Effector memory CD8-positive, alpha-beta T cell (primary cell): ENCODE results near the gene PPP1R8.
"Not testable (repeated sequence)": the region's sequence is repeated elsewhere in the genome, so short reads cannot be mapped to it uniquely, and the experiment has no call there.

Experiments used
- ATAC-seq: fragments of 150-1000 bp; cut with Tn5 transposase; replicated peaks from 2 replicates; pipeline ENCODE4 v1.10.0; 2021; ENCODE audit warnings: mild to moderate bottlenecking, moderate library complexity
- DNase-seq, 3 experiments: peaks; one replicate each; pipeline ENCODE4 v3.0.0; 2021
- H3K27ac Mint-ChIP-seq, 2 donors: one replicate each; pipeline ENCODE4 v1.8.0; 2022; ENCODE audit warnings: mild to moderate bottlenecking in 2 of 2, mixed read lengths in 2 of 2, moderate library complexity in 2 of 2
- H3K27me3 Mint-ChIP-seq, 2 donors: one replicate each; pipeline ENCODE4 v1.8.0; 2022; ENCODE audit warnings: mixed read lengths in 2 of 2
- H3K36me3 Mint-ChIP-seq: one replicate; pipeline ENCODE4 v1.8.0; 2022; ENCODE audit warnings: mild to moderate bottlenecking, moderate library complexity, mixed read lengths; ENCODE audit not compliant: insufficient read depth
- H3K4me1 Mint-ChIP-seq, 2 donors: one replicate each; pipeline ENCODE4 v1.8.0; 2022; ENCODE audit warnings: low read depth in 2 of 2, mixed read lengths in 2 of 2
- H3K4me3 Mint-ChIP-seq, 2 donors: one replicate each; pipeline ENCODE4 v1.8.0; 2022; ENCODE audit warnings: mild to moderate bottlenecking in 2 of 2, mixed read lengths in 2 of 2, moderate library complexity in 2 of 2
- H3K9me3 Mint-ChIP-seq, 2 donors: one replicate each; pipeline ENCODE4 v1.8.0; 2022; ENCODE audit warnings: mixed read lengths in 2 of 2

The PPP1R8 gene

DNA sequence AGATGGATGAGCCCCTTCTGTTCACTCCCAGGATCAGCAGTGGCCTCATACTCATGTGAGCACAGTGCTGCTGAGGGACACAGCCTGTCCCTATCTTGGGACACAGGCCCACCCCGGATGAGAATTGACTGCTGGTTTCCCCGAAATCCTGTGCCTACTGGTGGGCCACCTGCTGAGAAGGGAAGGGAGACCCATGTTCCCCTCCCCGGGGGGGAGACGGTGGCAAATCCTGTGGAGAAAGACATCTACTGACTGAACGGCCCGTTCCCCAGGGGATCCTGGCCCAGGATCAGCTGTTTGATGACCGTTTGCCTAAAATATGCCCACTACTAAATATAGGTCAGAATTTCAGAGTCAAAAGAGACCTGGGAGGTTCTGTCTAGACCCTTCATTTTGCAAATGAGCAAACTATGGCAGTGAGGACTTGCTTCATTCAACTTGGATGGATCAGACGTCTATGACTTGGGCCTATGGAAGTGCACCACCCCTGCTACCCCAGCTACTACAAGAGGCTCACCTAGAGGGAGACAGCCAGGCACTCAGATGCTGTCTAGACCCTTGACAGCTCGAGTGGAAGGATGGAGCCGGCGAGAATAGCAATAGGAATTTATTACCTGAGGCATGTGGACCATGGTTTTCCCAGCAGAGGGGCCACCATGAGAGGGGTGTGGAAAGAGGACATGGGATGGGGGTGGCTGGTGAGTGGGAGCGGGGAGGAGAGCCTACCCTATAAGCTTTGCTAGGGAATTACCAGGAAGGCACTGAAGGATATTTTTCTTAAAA is 26.2 kb downstream of the PPP1R8 start:
- peaks cover 5% of the 10 kb centered on the region for H3K36me3 Mint-ChIP-seq
- no peaks in the 10 kb centered on the region for H3K9me3 Mint-ChIP-seq
- peaks cover 9 to 13% of the 10 kb centered on the region in 2 donors for H3K4me1 Mint-ChIP-seq
- H3K27ac Mint-ChIP-seq, result peak overlapping the region in 1 of 2 donors; percentile 7
- no peak overlapping the region for H3K4me3 Mint-ChIP-seq
- no peak for DNase-seq
- no peak for ATAC-seq
- no peaks in the 10 kb centered on the region for H3K27me3 Mint-ChIP-seq

DNA sequence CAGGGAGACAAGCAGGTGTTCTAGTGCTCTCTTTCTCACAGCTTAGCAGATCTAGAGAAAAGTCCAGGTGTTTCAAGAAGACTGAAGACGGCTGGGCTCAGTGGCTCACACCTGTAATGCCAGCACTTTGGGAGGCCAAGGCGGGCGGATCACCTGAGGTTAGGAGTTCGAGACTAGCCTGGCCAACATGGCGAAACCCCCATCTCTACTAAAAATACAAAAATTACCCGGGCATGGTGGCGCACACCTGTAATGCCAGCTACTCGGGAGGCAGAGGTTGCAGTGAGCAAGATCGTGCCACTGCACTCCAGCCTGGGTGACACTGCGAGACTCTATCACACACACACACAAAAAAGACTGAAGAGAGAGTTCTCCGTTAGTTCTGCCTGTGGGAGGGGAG is 27.0 kb downstream of the PPP1R8 start:
- DNase-seq, H3K36me3 Mint-ChIP-seq, ATAC-seq, H3K4me3 Mint-ChIP-seq, H3K27me3 Mint-ChIP-seq, H3K9me3 Mint-ChIP-seq: not testable (repeated sequence)
- Mint-ChIP-seq H3K27ac (peak overlapping the region in 1 of 2 donors; percentile 51), H3K4me1 (peaks cover 9 to 13% of the 10 kb centered on the region in 2 donors)

DNA sequence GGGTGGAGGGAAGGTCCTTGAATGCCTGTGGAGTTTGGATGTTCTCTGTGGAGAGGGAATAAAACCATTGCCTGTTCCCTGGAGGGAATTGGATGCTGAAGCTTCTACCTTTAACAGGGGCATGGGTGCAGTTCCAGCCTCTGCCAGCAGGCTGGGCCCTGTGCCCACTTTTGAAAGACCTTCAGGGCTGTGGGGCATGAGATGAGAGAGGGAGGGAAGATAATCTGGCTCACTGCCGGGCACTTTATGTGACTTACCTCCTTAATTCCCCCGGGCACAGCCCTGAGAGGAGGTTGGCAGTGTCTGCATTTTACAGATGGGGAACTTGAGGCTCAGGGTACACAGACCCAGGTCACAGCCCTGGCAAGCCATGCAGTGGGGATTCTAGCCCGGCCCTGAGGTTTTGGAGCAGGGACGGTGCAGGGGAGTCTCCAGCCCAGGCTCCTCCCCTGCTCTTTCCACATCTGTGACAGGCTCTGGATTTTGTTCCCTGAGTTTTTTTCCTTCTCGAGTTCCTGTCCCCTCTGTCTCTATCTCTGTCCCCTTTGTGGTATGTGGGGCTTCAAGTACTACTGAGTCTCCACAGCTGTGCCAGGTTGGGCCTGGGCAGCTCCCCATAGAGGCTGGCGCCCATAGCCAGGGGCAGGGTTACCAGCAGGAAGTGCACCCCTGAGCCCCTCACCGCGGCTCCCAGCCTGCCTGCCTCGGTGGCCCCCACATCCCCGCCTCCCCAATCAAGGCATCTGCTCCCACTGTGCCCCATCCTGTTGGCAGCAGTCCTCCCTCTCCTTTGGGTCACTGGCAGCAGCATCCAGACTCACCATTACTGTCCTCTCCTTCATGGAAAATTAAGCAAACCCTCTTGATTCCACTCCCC is 27.7 kb downstream of the PPP1R8 start:
- Mint-ChIP-seq H3K4me3 (no peak overlapping the region), H3K9me3 (no peaks in the 10 kb centered on the region), H3K27me3 (no peaks in the 10 kb centered on the region), H3K27ac (peak overlapping the region in 1 of 2 donors; percentile 51), H3K4me1 (peaks cover 14 to 19% of the 10 kb centered on the region in 2 donors), H3K36me3 (peaks cover 5% of the 10 kb centered on the region)
- peak; percentile 99 for ATAC-seq
- DNase-seq, result peak; percentile 82 to 91 (median 83)

DNA sequence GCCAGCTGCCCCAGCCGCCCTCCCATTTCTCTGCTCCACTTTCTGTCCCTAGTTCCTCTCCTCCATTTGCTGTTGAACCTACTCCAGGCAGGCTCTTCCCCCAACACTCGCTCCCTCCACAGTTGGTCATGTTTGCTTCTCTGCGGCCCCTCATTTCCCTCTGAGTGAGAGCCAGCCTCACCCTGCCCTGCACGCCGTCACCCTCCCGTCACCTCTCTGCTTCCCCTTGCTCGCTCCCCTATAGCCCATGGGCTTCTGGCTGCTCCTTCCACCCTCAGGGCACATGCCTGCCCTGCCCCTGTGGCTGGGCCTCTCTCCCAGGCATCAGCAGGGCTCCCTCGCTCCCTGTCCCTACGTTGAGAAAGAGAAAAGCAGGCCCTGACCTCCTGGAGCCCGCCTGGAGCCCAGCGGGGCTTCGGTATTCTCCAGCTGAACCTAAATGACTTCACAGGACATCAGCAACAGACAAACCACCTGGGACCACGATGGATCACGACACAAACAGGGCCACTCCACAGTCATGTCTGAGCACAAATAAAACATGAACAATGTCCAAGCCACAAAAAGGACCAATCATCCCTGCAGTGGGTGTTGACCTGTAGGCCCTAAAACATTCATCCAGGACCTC is 28.5 kb downstream of the PPP1R8 start:
- DNase-seq, result no peak
- no peak overlapping the region for H3K4me3 Mint-ChIP-seq
- H3K27me3 Mint-ChIP-seq, result no peaks in the 10 kb centered on the region
- no peak overlapping the region for H3K27ac Mint-ChIP-seq
- no peaks in the 10 kb centered on the region for H3K9me3 Mint-ChIP-seq
- ATAC-seq, result no peak
- peaks cover 5% of the 10 kb centered on the region for H3K36me3 Mint-ChIP-seq
- peaks cover 16 to 19% of the 10 kb centered on the region in 2 donors for H3K4me1 Mint-ChIP-seq

DNA sequence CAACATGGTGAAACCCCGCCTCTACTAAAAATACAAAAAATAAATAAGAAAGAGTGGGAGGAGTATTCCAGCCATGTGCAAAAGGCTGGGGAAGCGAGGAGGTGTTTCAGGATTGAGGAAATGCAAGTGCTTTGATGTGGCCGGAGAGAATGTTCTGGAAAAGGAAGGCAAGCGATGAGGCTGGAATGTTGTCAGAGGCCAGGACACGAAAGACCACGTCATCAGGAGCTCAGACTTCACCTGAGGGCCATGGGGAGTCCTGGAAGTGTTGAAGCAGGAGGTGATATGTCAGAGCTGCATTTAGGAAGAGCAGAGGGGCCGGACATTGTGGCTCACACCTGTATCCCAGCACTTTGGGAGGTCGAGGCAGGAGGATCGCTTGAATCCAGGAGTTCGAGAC is 30.9 kb downstream of the PPP1R8 start:
- no peaks in the 10 kb centered on the region for H3K9me3 Mint-ChIP-seq
- H3K4me1 Mint-ChIP-seq, result peaks cover 19 to 23% of the 10 kb centered on the region in 2 donors
- peaks cover 5% of the 10 kb centered on the region for H3K36me3 Mint-ChIP-seq
- peak overlapping the region in 1 of 2 donors; percentile 72 for H3K27ac Mint-ChIP-seq
- no peak for ATAC-seq
- no peak overlapping the region for H3K4me3 Mint-ChIP-seq
- DNase-seq, result no peak
- no peaks in the 10 kb centered on the region for H3K27me3 Mint-ChIP-seq

DNA sequence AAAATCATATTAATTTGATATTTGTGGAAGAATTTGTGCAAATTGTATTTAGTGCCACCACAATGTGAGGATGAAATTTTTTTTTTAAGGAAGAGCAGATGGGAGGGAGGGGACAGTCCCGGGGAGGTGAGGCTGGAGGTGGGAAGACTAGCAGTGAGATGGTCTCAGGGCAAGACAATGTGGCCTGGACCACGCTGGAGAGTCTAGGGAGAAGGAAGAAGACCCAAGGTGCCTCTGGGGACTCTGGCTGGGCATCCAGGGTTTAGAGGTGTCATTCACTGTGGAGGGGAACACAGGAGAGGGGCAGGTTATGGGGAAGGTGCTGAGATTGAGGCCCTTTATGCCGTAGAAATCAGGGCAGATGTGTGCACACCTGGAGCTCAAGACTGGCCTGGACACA is 31.4 kb downstream of the PPP1R8 start:
- ATAC-seq (no peak), DNase-seq (no peak)
- Mint-ChIP-seq H3K9me3 (no peaks in the 10 kb centered on the region), H3K27me3 (no peaks in the 10 kb centered on the region), H3K4me3 (no peak overlapping the region), H3K36me3 (peaks cover 5% of the 10 kb centered on the region), H3K27ac (no peak overlapping the region), H3K4me1 (peaks cover 19 to 25% of the 10 kb centered on the region in 2 donors)

DNA sequence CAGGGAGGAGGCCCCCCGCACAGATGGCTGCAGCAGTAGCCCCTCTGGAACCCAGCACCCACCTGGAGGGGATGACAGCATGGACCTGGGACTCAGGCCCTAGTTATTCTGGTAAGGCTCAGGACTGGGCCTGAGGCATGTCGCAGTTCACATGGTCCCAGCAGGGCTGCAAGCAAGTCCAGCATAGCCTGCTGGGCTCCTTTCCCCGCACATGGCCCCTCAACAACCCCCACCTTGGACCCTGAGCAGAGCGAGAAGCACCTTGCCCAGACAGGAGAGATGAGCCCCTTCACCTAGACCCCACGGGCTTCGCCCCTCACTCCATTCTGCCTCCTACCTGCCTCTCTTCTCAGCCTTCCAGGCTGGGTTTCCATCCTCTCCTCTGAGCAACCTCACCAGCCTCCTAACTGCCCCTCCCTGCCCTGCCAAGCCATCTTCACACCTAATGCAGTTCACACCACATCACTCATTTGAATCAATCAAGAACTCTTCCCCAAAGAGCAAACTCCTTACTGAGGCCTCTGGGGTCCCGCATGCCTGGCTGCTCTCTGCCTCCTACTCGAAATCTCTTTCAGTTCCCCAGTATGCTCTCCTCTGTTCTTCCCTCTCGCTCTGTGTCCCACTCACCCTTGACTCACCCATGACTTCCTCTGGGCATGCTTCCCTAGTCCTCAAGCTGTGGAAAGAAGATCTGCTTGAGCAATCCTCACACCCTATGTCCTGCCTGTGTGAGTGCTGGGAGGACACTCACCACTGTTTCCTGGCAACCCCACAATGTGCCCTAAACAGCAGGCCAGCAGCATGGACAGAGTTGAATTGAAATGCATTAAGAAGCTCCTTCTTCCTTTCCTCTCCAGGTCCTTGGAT is 32.3 kb downstream of the PPP1R8 start:
- no peaks in the 10 kb centered on the region for H3K27me3 Mint-ChIP-seq
- no peaks in the 10 kb centered on the region for H3K9me3 Mint-ChIP-seq
- no peak overlapping the region for H3K4me3 Mint-ChIP-seq
- DNase-seq (no peak), ATAC-seq (peak; percentile 53)
- H3K4me1 Mint-ChIP-seq, result peaks cover 20 to 24% of the 10 kb centered on the region in 2 donors
- peak overlapping the region; percentile 6 to 88 for H3K27ac Mint-ChIP-seq
- H3K36me3 Mint-ChIP-seq, result peaks cover 5% of the 10 kb centered on the region

DNA sequence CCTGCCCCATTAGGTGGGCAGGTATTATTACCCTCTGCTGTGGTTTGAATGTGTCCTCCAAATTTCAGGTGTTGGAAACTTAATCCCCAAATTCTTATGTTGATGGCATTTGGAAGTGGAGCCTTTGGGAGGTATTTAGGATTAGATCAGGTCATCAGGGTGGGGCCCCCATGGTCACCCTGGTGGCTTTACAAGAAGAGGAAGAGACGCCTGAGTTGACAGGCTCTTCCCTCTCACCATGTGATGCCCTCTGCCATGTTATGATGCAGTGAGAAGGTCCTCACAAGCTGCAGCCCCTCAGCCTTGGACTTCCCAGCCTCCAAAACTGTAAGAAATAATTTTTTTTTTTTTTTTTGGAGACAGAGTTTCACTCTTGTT is 32.9 kb downstream of the PPP1R8 start:
- peaks cover 5% of the 10 kb centered on the region for H3K36me3 Mint-ChIP-seq
- no peak overlapping the region for H3K4me3 Mint-ChIP-seq
- peak overlapping the region; percentile 6 to 88 for H3K27ac Mint-ChIP-seq
- peak; percentile 39 for ATAC-seq
- no peak for DNase-seq
- no peaks in the 10 kb centered on the region for H3K9me3 Mint-ChIP-seq
- no peaks in the 10 kb centered on the region for H3K27me3 Mint-ChIP-seq
- peaks cover 18 to 23% of the 10 kb centered on the region in 2 donors for H3K4me1 Mint-ChIP-seq

DNA sequence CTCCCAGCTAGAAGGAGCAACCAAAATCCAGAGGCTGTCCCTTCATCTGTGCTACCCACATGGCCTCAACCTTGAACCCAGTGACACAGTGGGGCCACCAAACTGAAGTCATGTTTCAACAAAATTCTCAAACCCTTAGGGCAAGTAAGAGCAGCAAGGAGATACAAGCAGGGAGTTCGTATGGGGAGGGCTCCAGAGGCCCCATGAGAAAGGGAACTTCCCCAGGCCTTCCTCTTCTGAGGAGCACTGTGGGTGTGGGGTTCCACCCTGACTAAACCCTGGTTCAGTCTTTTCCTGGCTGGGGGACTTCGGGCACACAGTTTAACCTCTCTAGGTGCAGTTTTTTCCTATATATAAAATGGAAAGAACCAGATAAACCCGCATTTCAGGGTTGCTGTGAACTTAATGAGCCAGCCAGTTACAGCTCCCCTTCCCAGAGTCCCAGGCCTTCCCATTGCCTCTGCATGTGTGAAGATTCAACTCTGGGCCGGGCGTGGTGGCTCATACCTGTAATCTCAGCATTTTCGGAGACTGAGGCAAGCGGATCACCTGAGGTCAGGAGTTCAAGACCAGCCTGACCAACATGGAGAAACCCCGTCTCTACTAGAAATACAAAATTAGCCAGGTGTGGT is 33.8 kb downstream of the PPP1R8 start:
- Mint-ChIP-seq H3K27ac (peak overlapping the region in 1 of 2 donors; percentile 38), H3K9me3 (no peaks in the 10 kb centered on the region), H3K27me3 (no peaks in the 10 kb centered on the region), H3K4me1 (peaks cover 22 to 25% of the 10 kb centered on the region in 2 donors), H3K36me3 (no peaks in the 10 kb centered on the region), H3K4me3 (peak overlapping the region in 1 of 2 donors; percentile 33)
- ATAC-seq (no peak), DNase-seq (no peak)

DNA sequence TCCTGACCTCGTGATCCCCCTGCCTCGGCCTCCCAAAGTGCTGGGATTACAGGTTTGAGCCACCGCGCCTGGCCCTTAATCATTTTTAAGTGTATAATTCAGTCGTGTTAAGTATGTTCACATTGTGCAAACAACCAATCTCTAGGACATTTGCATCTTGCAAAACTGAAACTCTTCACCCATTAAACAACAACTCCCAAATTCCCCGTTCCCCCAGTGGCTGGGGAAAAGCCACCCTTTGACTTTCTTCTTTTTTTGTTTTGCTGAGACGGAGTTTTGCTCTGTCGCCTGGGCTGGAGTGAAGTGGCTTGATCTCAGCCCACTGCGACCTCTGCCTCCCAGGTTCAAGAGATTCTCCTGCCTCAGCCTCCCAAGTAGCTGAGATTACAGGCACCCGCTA is 35.2 kb downstream of the PPP1R8 start:
- H3K36me3 Mint-ChIP-seq, result no peaks in the 10 kb centered on the region
- DNase-seq, result no peak
- H3K4me1 Mint-ChIP-seq, result peaks cover 27 to 31% of the 10 kb centered on the region in 2 donors
- H3K4me3 Mint-ChIP-seq, result no peak overlapping the region
- no peaks in the 10 kb centered on the region for H3K9me3 Mint-ChIP-seq
- no peaks in the 10 kb centered on the region for H3K27me3 Mint-ChIP-seq
- H3K27ac Mint-ChIP-seq, result peak overlapping the region in 1 of 2 donors; percentile 60
- no peak for ATAC-seq

DNA sequence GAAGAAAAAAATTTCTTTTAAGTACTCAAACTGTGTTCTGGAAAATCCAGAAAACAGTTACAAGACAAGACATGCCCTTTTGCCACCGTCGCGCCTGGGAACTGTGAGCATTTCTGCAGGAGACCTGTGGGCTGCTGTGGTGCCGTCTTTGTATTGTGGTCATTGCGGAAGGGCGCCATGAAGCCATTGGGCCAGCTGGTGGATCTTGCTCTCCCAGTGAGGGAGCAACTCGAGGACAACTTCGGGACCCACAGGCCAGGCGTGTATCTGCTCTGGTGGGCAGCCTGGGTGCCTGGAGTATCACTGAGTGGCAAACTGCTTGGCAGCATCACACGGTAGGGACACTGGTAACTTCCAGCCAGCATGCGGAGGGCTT is 38.0 kb downstream of the PPP1R8 start:
- no peaks in the 10 kb centered on the region for H3K27me3 Mint-ChIP-seq
- H3K4me1 Mint-ChIP-seq, result peaks cover 31 to 32% of the 10 kb centered on the region in 2 donors
- peak overlapping the region; percentile 82 to 88 for H3K27ac Mint-ChIP-seq
- H3K4me3 Mint-ChIP-seq, result peak overlapping the region; percentile 81 to 84
- DNase-seq (no peak), ATAC-seq (no peak)
- H3K9me3 Mint-ChIP-seq, result no peaks in the 10 kb centered on the region
- H3K36me3 Mint-ChIP-seq, result no peaks in the 10 kb centered on the region

DNA sequence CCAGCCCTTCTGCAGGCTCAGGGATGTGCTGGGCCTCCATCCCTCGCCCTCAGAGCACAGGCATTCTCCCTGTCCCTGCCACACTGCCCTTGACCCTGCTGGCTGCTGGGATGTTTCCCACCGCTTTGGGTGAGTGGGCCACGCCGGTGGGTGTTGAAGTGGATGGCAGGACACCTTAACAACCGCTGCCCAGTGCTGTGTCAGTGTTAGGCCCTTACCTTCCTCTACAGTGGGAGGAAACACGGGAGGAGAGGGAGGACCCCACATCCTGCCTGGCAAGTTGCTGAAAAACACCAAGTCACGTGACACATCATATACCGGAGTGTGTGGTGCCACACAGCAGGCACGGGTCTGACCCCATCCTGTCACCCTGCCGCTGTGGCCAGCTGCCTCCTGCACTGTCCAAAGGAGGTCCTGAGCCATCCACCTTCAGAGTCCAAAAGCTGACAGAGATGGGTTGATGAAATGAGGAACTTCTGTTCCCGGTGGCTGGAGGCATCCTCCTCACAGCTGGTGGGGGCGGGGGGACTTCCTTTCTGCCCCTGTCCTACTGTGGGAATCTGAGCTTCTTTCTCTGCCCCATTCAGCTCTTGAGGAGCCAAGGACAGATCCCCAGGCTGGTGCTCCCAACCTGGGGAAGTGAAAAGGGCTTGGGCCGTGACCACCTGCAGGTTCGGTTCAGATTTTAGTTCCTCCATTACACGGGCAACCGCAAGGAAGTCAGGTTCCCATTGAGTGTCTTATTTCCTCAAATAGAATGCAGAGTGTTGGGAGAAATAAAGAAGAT is 38.5 kb downstream of the PPP1R8 start:
- DNase-seq (peak; percentile 58 to 61 (median 59)), ATAC-seq (peak; percentile 79)
- peak overlapping the region; percentile 81 to 84 for H3K4me3 Mint-ChIP-seq
- H3K27me3 Mint-ChIP-seq, result no peaks in the 10 kb centered on the region
- H3K27ac Mint-ChIP-seq, result peak overlapping the region; percentile 82 to 88
- no peaks in the 10 kb centered on the region for H3K36me3 Mint-ChIP-seq
- no peaks in the 10 kb centered on the region for H3K9me3 Mint-ChIP-seq
- H3K4me1 Mint-ChIP-seq, result peaks cover 32 to 34% of the 10 kb centered on the region in 2 donors
